GM12891 (cell line): ENCODE data around the gene CEP41.

Experiments used
- PAX5 ChIP-seq: IDR thresholded peaks from 2 replicates; pipeline ENCODE4 v1.6.1; 2011; ENCODE audit warnings: low read length, moderate library complexity, mild to moderate bottlenecking; ENCODE audit not compliant: insufficient read depth, severe bottlenecking
- POLR2A ChIP-seq: IDR thresholded peaks from 2 replicates; pipeline ENCODE4 v1.6.1; 2011; ENCODE audit warnings: low read depth, low read length, control low read depth
- POLR2AphosphoS5 ChIP-seq: IDR thresholded peaks from 2 replicates; pipeline ENCODE4 v1.6.1; 2011; ENCODE audit warnings: low read depth, low read length, control low read depth
- POU2F2 ChIP-seq: IDR thresholded peaks from 2 replicates; pipeline ENCODE4 v1.6.1; 2011; ENCODE audit warnings: low read depth, mild to moderate bottlenecking, control low read depth, low read length, moderate library complexity
- SPI1 ChIP-seq: IDR thresholded peaks from 2 replicates; pipeline ENCODE4 v1.6.1; 2011; ENCODE audit warnings: low read depth, low read length, control low read depth
- TAF1 ChIP-seq: IDR thresholded peaks from 2 replicates; pipeline ENCODE4 v1.6.1; 2011; ENCODE audit warnings: low read depth, low read length, control low read depth

DNA sequence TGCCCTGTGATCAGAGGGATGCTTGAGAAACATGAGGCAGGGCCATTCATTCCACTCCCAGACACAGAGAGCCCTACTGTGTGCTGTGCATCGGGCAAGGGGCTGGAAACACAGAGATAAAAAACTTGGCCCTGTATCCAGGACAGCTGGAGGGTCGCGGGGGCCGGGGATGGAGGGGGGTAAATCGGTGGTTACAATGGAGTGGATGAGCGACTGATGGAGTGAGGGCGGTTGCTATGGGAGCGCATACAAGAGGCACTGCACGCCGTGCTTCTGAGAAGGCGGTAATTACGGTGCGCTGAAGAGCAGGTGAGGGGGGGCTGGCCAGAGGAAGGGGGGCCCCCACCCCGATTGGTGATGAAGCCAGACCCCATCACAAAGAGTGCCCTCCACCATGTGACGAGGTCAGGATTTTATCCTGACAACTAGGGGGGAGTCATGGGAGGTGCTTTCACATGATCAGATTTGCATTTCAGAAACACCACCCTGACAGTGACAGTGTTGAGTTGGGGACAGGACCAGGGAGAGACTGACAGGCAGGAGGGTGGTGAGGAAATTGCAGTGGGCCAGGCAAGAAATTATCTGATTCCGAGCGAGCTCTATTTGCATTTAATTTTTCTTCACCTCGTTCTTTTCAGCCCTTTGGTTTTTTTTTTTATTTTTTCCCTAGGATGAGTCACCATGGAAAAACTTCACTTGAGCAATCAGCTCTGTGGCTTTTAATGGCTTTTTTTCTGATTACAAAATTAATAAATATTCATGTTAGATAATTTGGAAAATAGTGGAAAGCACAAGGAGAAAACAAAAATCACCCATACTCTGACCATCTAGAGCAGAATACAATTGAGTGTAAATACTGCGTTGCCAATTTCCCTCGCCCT is 88.4 kb downstream of the CEP41 start:
- TF ChIP-seq POLR2AphosphoS5 (no peak), POLR2A (no peak), SPI1 (no peak), TAF1 (no peak), POU2F2 (no peak), PAX5 (no peak)
